ENCODE results near the gene KDM1A. TPM values are rescaled to one million over a fixed set of nuclear protein-coding genes. Genes with fewer than 3 reads are reported as not detected.
"Not testable (repeated sequence)": the region's sequence is repeated elsewhere in the genome, so short reads cannot be mapped to it uniquely, and the experiment has no call there.

Gene KDM1A
- total RNA-seq, 1 experiment from 2014 or later, result 204 TPM

DNA sequence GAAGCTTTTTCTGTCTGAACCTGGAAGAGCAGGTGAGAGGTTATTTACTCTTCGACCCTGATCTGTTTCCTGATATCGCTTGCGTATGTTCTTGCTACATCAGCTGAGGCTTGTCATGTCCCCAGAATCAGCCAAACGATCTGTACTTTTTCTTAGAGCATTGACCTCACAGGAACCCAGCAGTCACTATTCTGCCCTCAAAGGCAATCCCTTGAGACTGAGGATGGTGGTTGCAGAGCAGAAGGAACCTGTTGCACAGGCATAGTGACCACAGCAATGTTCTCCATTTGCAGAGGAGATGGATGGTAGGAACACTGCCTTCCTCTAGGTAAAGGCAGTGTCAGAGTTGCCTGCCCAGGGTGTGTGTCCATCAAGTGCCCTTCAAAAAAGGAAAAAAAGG lies 35.3 kb upstream of the KDM1A start:
- Mint-ChIP-seq H3K4me3 (no peak overlapping the region), H3K36me3 (ENCODE audit: insufficient read depth in 1 of 3, low read depth in 3 of 3) (no peaks in the 10 kb centered on the region; a peak in 1 of 7 replicates), H3K27ac (no peak overlapping the region), H3K9me3 (peaks cover 0 to 4% of the 10 kb centered on the region in 2 experiments; a peak in 1 of 5 replicates), H3K27me3 (ENCODE audit: low read depth) (peaks cover 2% of the 10 kb centered on the region), H3K4me1 (peaks cover 6% of the 10 kb centered on the region in 2 experiments)
- H3T11ph ChIP-seq (ENCODE audit: low read length), result no peak overlapping the region
- DNase-seq, result no peak
- no peak overlapping the region for H2AK5ac ChIP-seq (ENCODE audit: insufficient read length, low read length)
- no peaks in the 10 kb centered on the region for H3K79me2 ChIP-seq (ENCODE audit: insufficient read depth, low read length)
- H2AFZ ChIP-seq (ENCODE audit: low read length), result no peak overlapping the region
- H3K18ac ChIP-seq (ENCODE audit: insufficient read length, low read depth, low read length), result no peak overlapping the region
- H4K20me1 ChIP-seq (ENCODE audit: control insufficient read depth, insufficient read depth, insufficient read length), result no peaks in the 10 kb centered on the region
- H4K5ac ChIP-seq (ENCODE audit: insufficient read length, low read depth, low read length), result no peak overlapping the region
- H3K4me2 ChIP-seq (ENCODE audit: insufficient read depth, insufficient read length, low read length), result no peak overlapping the region
- H3K14ac ChIP-seq (ENCODE audit: insufficient read depth, low read length), result no peak overlapping the region
- no peaks in the 10 kb centered on the region for H3K79me1 ChIP-seq (ENCODE audit: insufficient read depth, low read depth, low read length, poor library complexity, severe bottlenecking)
- no peak overlapping the region for H2BK5ac ChIP-seq (ENCODE audit: insufficient read length, low read length)
- H3K4me1 ChIP-seq (ENCODE audit: insufficient read depth, low read length), result no peaks in the 10 kb centered on the region
- H3K4ac ChIP-seq (ENCODE audit: low read depth, low read length), result no peak overlapping the region
- no peak overlapping the region for H4K91ac ChIP-seq (ENCODE audit: insufficient read length, low read depth, low read length)
- no peak overlapping the region for H2BK120ac ChIP-seq (ENCODE audit: low read depth, low read length, poor library complexity, severe bottlenecking)
- no peak for TF ChIP-seq CTCF (conservative IDR thresholded peaks at IDR 0.05)
- H3K9ac ChIP-seq (ENCODE audit: extremely low read depth, insufficient read length, low read length), result no peak overlapping the region
- H3K27ac ChIP-seq (ENCODE audit: insufficient read length, low read depth, low read length), result no peak overlapping the region
- no peaks in the 10 kb centered on the region for H3K27me3 ChIP-seq (ENCODE audit: insufficient read depth, low read length)
- WGBS (ENCODE audit: extremely low coverage, insufficient read length, low lambda C conversion rate), result no CpG with 5 or more reads among the region's 4 CpGs
- no peak overlapping the region for H2BK15ac ChIP-seq (ENCODE audit: low read depth, low read length)
- no peak overlapping the region for H3K56ac ChIP-seq (ENCODE audit: insufficient read length, low read depth, low read length)
- H4K8ac ChIP-seq (replicated peaks; ENCODE audit: insufficient read length, low read depth, low read length), result no peak overlapping the region
- no peaks in the 10 kb centered on the region for H3K9me3 ChIP-seq (ENCODE audit: control insufficient read depth, low read depth, low read length)
- H3K23me2 ChIP-seq (ENCODE audit: insufficient read length, low read depth, low read length, poor library complexity, severe bottlenecking), result no peaks in the 10 kb centered on the region
- H2BK20ac ChIP-seq (ENCODE audit: low read depth, low read length, poor library complexity, severe bottlenecking), result no peak overlapping the region
- no peak overlapping the region for H2BK12ac ChIP-seq (ENCODE audit: insufficient read length, low read depth, low read length)
- H3K23ac ChIP-seq (ENCODE audit: insufficient read length, low read depth, low read length), result no peak overlapping the region

GRCh38 chr1:22992384-22992783 lies 26.9 kb upstream of the KDM1A start:
- not testable (repeated sequence) for H4K5ac ChIP-seq (ENCODE audit: insufficient read length, low read depth, low read length); H2AK5ac ChIP-seq (ENCODE audit: insufficient read length, low read length); H3K27me3 ChIP-seq (ENCODE audit: insufficient read depth, low read length); H3K23me2 ChIP-seq (ENCODE audit: insufficient read length, low read depth, low read length, poor library complexity, severe bottlenecking); H2BK120ac ChIP-seq (ENCODE audit: low read depth, low read length, poor library complexity, severe bottlenecking); H2BK12ac ChIP-seq (ENCODE audit: insufficient read length, low read depth, low read length); H3K9ac ChIP-seq (ENCODE audit: extremely low read depth, insufficient read length, low read length); H2BK20ac ChIP-seq (ENCODE audit: low read depth, low read length, poor library complexity, severe bottlenecking); H4K91ac ChIP-seq (ENCODE audit: insufficient read length, low read depth, low read length); H3K27me3 Mint-ChIP-seq (ENCODE audit: low read depth); H3K4ac ChIP-seq (ENCODE audit: low read depth, low read length); H3K27ac Mint-ChIP-seq; H2BK15ac ChIP-seq (ENCODE audit: low read depth, low read length); H3K23ac ChIP-seq (ENCODE audit: insufficient read length, low read depth, low read length); H3K14ac ChIP-seq (ENCODE audit: insufficient read depth, low read length); H3K4me2 ChIP-seq (ENCODE audit: insufficient read depth, insufficient read length, low read length); H3T11ph ChIP-seq (ENCODE audit: low read length); H3K79me1 ChIP-seq (ENCODE audit: insufficient read depth, low read depth, low read length, poor library complexity, severe bottlenecking); H4K20me1 ChIP-seq (ENCODE audit: control insufficient read depth, insufficient read depth, insufficient read length); H2AFZ ChIP-seq (ENCODE audit: low read length); H3K18ac ChIP-seq (ENCODE audit: insufficient read length, low read depth, low read length); H2BK5ac ChIP-seq (ENCODE audit: insufficient read length, low read length); H3K79me2 ChIP-seq (ENCODE audit: insufficient read depth, low read length); DNase-seq; H3K4me3 Mint-ChIP-seq; H3K27ac ChIP-seq (ENCODE audit: insufficient read length, low read depth, low read length); H3K4me1 ChIP-seq (ENCODE audit: insufficient read depth, low read length); H3K4me1 Mint-ChIP-seq; H4K8ac ChIP-seq (replicated peaks; ENCODE audit: insufficient read length, low read depth, low read length); H3K56ac ChIP-seq (ENCODE audit: insufficient read length, low read depth, low read length)
- Mint-ChIP-seq H3K9me3 (peaks cover 34 to 38% of the 10 kb centered on the region in 2 experiments), H3K36me3 (ENCODE audit: insufficient read depth in 1 of 3, low read depth in 3 of 3) (peaks cover 3 to 10% (median 9%) of the 10 kb centered on the region in 3 experiments)
- H3K9me3 ChIP-seq (ENCODE audit: control insufficient read depth, low read depth, low read length), result peaks cover 12% of the 10 kb centered on the region
- WGBS (ENCODE audit: extremely low coverage, insufficient read length, low lambda C conversion rate), result no CpG with 5 or more reads among the region's 3 CpGs

All from H9 (cell line).